RWPE2 (cell line): ENCODE data around the gene CYP2J2.

ENCODE experiments used
- ATAC-seq: fragments of 200-7000 bp; cut with Tn5 transposase; 3 replicates; pipeline ENCODE4 v1.9.1; 2021; ENCODE audit warnings: low read depth
- DNase-seq: peaks from one replicate; pipeline ENCODE4 v3.0.0-alpha.2; 2020; ENCODE audit warnings: low spot score
- H3K27ac ChIP-seq: fragments of 450-650 bp; 2 replicates; pipeline ENCODE4 v1.5.1; 2017; ENCODE audit warnings: mild to moderate bottlenecking; ENCODE audit not compliant: poor library complexity, severe bottlenecking
- H3K27me3 ChIP-seq: fragments of 250-450 bp; sonication (Bioruptor Pico); 2 replicates; pipeline ENCODE4 v1.5.1; 2021; ENCODE audit warnings: mild to moderate bottlenecking, moderate library complexity; ENCODE audit not compliant: insufficient read depth, poor library complexity, severe bottlenecking
- H3K36me3 ChIP-seq: fragments of 250-450 bp; sonication (Bioruptor Pico); 2 replicates; pipeline ENCODE4 v1.5.1; 2020; ENCODE audit warnings: low read depth, mild to moderate bottlenecking, moderate library complexity
- H3K4me1 ChIP-seq: fragments of 250-450 bp; sonication (Bioruptor Pico); 2 replicates; pipeline ENCODE4 v1.5.1; 2021; ENCODE audit warnings: mild to moderate bottlenecking, moderate library complexity; ENCODE audit not compliant: insufficient read depth, poor library complexity, severe bottlenecking
- H3K4me3 ChIP-seq: fragments of 250-450 bp; sonication (Bioruptor Pico); 2 replicates; pipeline ENCODE4 v1.5.1; 2021; ENCODE audit warnings: mild to moderate bottlenecking, moderate library complexity; ENCODE audit not compliant: severe bottlenecking
- H3K9me3 ChIP-seq: fragments of 250-450 bp; sonication (Bioruptor Pico); 2 replicates; pipeline ENCODE4 v1.5.1; 2021; ENCODE audit warnings: mild to moderate bottlenecking, moderate library complexity; ENCODE audit not compliant: severe bottlenecking
- CTCF ChIP-seq: fragments of 450-650 bp; IDR thresholded peaks from one replicate; pipeline ENCODE4 v1.5.1; 2017; ENCODE audit warnings: mild to moderate bottlenecking, moderate library complexity; ENCODE audit not compliant: poor library complexity, severe bottlenecking

The CYP2J2 gene

GRCh38 chr1:59967780-59968179, 41.2 kb upstream of the CYP2J2 start:
- no peaks in the 10 kb centered on the region for H3K27me3 ChIP-seq
- no peak overlapping the region for H3K4me3 ChIP-seq
- H3K36me3 ChIP-seq, result no peaks in the 10 kb centered on the region
- TF ChIP-seq CTCF, result no peak
- DNase-seq (no peak), ATAC-seq (no peak)
- H3K9me3 ChIP-seq, result no peaks in the 10 kb centered on the region
- H3K27ac ChIP-seq, result no peak overlapping the region
- H3K4me1 ChIP-seq, result no peaks in the 10 kb centered on the region

GRCh38 chr1:59967141-59967697, 40.6 kb upstream of the CYP2J2 start:
- no peaks in the 10 kb centered on the region for H3K27me3 ChIP-seq
- no peak overlapping the region for H3K27ac ChIP-seq
- H3K9me3 ChIP-seq, result no peaks in the 10 kb centered on the region
- H3K4me1 ChIP-seq, result no peaks in the 10 kb centered on the region
- TF ChIP-seq CTCF, result no peak
- no peaks in the 10 kb centered on the region for H3K36me3 ChIP-seq
- DNase-seq (no peak), ATAC-seq (no peak)
- no peak overlapping the region for H3K4me3 ChIP-seq

- DNase-seq, result no peak
- Histone ChIP-seq H3K4me3 (no peak overlapping the region), H3K9me3 (no peaks in the 10 kb centered on the region), H3K27me3 (no peaks in the 10 kb centered on the region), H3K4me1 (no peaks in the 10 kb centered on the region), H3K36me3 (no peaks in the 10 kb centered on the region), H3K27ac (no peak overlapping the region)
- no peak for TF ChIP-seq CTCF
- no peak for ATAC-seq
These were observed 25.5 kb upstream of the CYP2J2 start for GRCh38 chr1:59952065-59952464.

GRCh38 chr1:59949648-59950047, 23.1 kb upstream of the CYP2J2 start:
- Histone ChIP-seq H3K36me3 (no peaks in the 10 kb centered on the region), H3K4me1 (no peaks in the 10 kb centered on the region), H3K27ac (no peak overlapping the region), H3K9me3 (no peaks in the 10 kb centered on the region), H3K4me3 (no peak overlapping the region), H3K27me3 (no peaks in the 10 kb centered on the region)
- no peak for TF ChIP-seq CTCF
- ATAC-seq (no peak), DNase-seq (no peak)

- Histone ChIP-seq H3K27me3 (no peaks in the 10 kb centered on the region), H3K36me3 (no peaks in the 10 kb centered on the region), H3K4me1 (no peaks in the 10 kb centered on the region), H3K4me3 (no peak overlapping the region), H3K9me3 (no peaks in the 10 kb centered on the region), H3K27ac (no peak overlapping the region)
- DNase-seq, result no peak
- no peak for TF ChIP-seq CTCF
- no peak for ATAC-seq
These were observed 22.4 kb upstream of the CYP2J2 start for GRCh38 chr1:59948990-59949389.
